ENCODE data around the gene ARID1B. TPM values are rescaled to one million over a fixed set of nuclear protein-coding genes. Genes with fewer than 3 reads are reported as not detected.

Gene ARID1B
- total and polyA plus RNA-seq, 2 of the 13 experiments (the other 11 are each of a cell fraction or from before 2014, with no cell fraction given): 20.1 to 32.6 TPM

- intact Hi-C loops (cut with micrococcal nuclease; ENCODE audit: unreplicated experiment) (no loop called here), in situ Hi-C loops (cut with HindIII; ENCODE audit: extremely low pct_ligation_motif_present, low pct_unique_long_range_greater_than_20kb) (no loop called here)
- H3K9ac ChIP-seq (ENCODE audit: insufficient read depth, low read depth, low read length): no peak overlapping the region
- ChIA-PET POLR2A (no interaction called here), CTCF (ENCODE audit: low intra/inter-chr PET ratio, low total read pairs) (no interaction called here)
- no peaks in the 10 kb centered on the region for H3K9me3 ChIP-seq (ENCODE audit: low read length)
- no peak overlapping the region for H2AFZ ChIP-seq (ENCODE audit: low read length)
- H3K4me3 ChIP-seq (replicated peaks in 1 of 3; ENCODE audit: insufficient read depth in 1 of 3, low read depth in 2 of 3, low read length in 3 of 3): no peak overlapping the region
- H3K79me2 ChIP-seq (ENCODE audit: insufficient read depth, low read length): peaks cover 100% of the 10 kb centered on the region
- no peak overlapping the region for H3K27ac ChIP-seq (ENCODE audit: extremely low read length, insufficient read depth, low read length)
- no peak for DNase-seq (ENCODE audit: low spot score)
- peaks cover 48% of the 10 kb centered on the region for H4K20me1 ChIP-seq (ENCODE audit: insufficient read depth, low read length)
- TF ChIP-seq CREM (IDR thresholded peaks at IDR 0.05) (no peak), CREM (CRISPR knock-in tag; IDR thresholded peaks at IDR 0.05) (no peak), ZNF556 (CRISPR knock-in tag; IDR thresholded peaks at IDR 0.05; ENCODE audit: borderline replicate concordance) (no peak), ZFP36L1 (CRISPR knock-in tag; IDR thresholded peaks at IDR 0.05) (no peak), MXI1 (IDR thresholded peaks at IDR 0.05; ENCODE audit: borderline replicate concordance, low read depth, low read length) (no peak), PRDM15 (CRISPR knock-in tag; IDR thresholded peaks at IDR 0.05) (no peak), ZNF275 (CRISPR knock-in tag; IDR thresholded peaks at IDR 0.05; ENCODE audit: borderline replicate concordance) (no peak), PAX8 (CRISPR knock-in tag; IDR thresholded peaks at IDR 0.05; ENCODE audit: borderline replicate concordance) (no peak), ZNF547 (CRISPR knock-in tag; IDR thresholded peaks at IDR 0.05) (no peak), MAFG (CRISPR knock-in tag; IDR thresholded peaks at IDR 0.05) (no peak), MTA1 (CRISPR knock-in tag; IDR thresholded peaks at IDR 0.05; ENCODE audit: borderline replicate concordance) (no peak)
- H3K27me3 ChIP-seq (ENCODE audit: control insufficient read depth in 1 of 2, insufficient read depth in 2 of 2, low read length in 2 of 2): no peaks in the 10 kb centered on the region
- no peak for FAIRE-seq
- peak; percentile 66 for ATAC-seq
- H3K36me3 ChIP-seq (replicated peaks in 1 of 2; ENCODE audit: control insufficient read depth in 1 of 2, insufficient read depth in 2 of 2, low read length in 2 of 2): peaks cover 3 to 18% of the 10 kb centered on the region in 2 experiments
- peaks cover 53% of the 10 kb centered on the region for H3K4me1 ChIP-seq (ENCODE audit: insufficient read depth, low read length)
- WGBS (ENCODE audit: low lambda C conversion rate): 95% methylated on average over 5 of the region's 5 CpGs
- BruUV-seq (replicated peaks): no TSS peak
- H3K4me2 ChIP-seq (ENCODE audit: low read depth, low read length): no peak overlapping the region
Observed at GRCh38 chr6:156787569-156788492, 10.7 kb downstream of the ARID1B start.
